ENCODE data around the gene NFIA.

The NFIA gene

GRCh38 chr1:61316493-61316892 is 234.1 kb downstream of the NFIA start:
- no peaks in the 10 kb centered on the region for H3K9me2 ChIP-seq (replicated peaks; ENCODE audit: insufficient read depth, low read length)
- TF ChIP-seq EZH2 (optimal IDR thresholded peaks at IDR 0.05; ENCODE audit: low read depth, low read length) (no peak), EZH2phosphoT487 (IDR thresholded peaks at IDR 0.05; ENCODE audit: low read length) (no peak)
- TF ChIP-seq, protein P1, sequence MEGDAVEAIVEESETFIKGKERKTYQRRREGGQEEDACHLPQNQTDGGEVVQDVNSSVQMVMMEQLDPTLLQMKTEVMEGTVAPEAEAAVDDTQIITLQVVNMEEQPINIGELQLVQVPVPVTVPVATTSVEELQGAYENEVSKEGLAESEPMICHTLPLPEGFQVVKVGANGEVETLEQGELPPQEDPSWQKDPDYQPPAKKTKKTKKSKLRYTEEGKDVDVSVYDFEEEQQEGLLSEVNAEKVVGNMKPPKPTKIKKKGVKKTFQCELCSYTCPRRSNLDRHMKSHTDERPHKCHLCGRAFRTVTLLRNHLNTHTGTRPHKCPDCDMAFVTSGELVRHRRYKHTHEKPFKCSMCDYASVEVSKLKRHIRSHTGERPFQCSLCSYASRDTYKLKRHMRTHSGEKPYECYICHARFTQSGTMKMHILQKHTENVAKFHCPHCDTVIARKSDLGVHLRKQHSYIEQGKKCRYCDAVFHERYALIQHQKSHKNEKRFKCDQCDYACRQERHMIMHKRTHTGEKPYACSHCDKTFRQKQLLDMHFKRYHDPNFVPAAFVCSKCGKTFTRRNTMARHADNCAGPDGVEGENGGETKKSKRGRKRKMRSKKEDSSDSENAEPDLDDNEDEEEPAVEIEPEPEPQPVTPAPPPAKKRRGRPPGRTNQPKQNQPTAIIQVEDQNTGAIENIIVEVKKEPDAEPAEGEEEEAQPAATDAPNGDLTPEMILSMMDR (IDR thresholded peaks at IDR 0.05; ENCODE audit: low read length), result no peak
- DNase-seq, result no peak

DNA sequence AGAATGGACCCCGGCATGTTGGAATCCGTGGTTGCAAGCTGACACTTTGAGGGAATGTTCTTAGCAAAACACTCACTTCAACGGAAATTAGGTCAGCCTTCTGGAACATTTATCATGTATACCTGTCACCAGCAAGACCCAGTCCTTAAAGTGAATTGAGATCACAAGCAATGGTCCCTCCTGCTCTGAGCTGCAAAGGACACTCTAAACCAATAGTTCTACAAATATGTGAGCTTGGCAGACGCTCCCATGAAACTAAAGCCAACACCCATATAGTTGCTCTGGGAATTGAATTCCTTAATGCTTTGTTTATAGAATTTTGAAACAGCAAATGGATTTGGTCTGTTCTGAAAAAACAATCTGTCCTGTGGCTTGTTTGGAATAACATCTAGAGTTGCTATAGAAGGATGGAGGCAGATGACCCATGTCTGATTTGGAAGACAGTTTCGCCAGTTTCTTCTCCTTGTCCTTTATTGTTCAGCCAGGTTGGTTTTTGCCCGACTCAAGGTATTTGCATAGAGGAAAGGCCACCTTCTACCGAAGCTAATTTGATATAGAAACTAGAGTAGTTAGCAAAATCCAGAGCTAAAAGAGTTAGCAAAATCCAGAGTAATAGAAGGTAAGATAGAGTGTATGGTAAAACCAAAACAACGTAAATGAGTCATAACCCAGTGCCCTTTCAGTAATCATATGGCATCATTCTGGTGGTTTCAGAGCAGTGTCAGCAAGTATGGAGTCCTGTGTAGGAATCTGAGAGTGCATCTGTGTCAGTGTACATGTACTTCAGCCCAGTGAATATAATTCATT is 236.2 kb downstream of the NFIA start:
- no peaks in the 10 kb centered on the region for H3K9me3 ChIP-seq (replicated peaks; ENCODE audit: insufficient read depth, low read length)
- 0 out of 2 replicates have a peak overlapping the region, but pooled peaks have one; percentile 5 for H2AFZ ChIP-seq (ENCODE audit: low read length)
- H4K20me1 ChIP-seq (ENCODE audit: insufficient read depth, low read length), result no peaks in the 10 kb centered on the region
- peak overlapping the region; percentile 7; the same call in 1 of the 2 replicates for H3K4me3 ChIP-seq (ENCODE audit: low read length)
- peaks cover 17% of the 10 kb centered on the region for H3F3A ChIP-seq (ENCODE audit: insufficient read depth, low read length)
- peak; percentile 92 for DNase-seq
- no peaks in the 10 kb centered on the region for H3K27me3 ChIP-seq (replicated peaks; ENCODE audit: insufficient read depth, low read length)
- no peaks in the 10 kb centered on the region for H3K79me2 ChIP-seq (ENCODE audit: low read length)
- H3K9me2 ChIP-seq (replicated peaks; ENCODE audit: insufficient read depth, low read length), result no peaks in the 10 kb centered on the region
- peak overlapping the region; percentile 66 for H3K4me2 ChIP-seq (ENCODE audit: low read depth, low read length)
- peak overlapping the region; percentile 74; the same call in 1 of the 2 replicates for H3K27ac ChIP-seq (ENCODE audit: low read length)
- peak overlapping the region; percentile 46; the same call in 1 of the 2 replicates for H3K9ac ChIP-seq (ENCODE audit: low read length)
- H3K36me3 ChIP-seq (replicated peaks; ENCODE audit: insufficient read depth, low read length), result no peaks in the 10 kb centered on the region
- TF ChIP-seq EZH2phosphoT487 (IDR thresholded peaks at IDR 0.05; ENCODE audit: low read length) (no peak), EZH2 (optimal IDR thresholded peaks at IDR 0.05; ENCODE audit: low read depth, low read length) (no peak)
- TF ChIP-seq, protein P1 (IDR thresholded peaks at IDR 0.05; ENCODE audit: low read length), result no peak
- peaks cover 28% of the 10 kb centered on the region for H3K4me1 ChIP-seq (ENCODE audit: low read length)

More at GRCh38 chr1:61316493-61316892, 234.1 kb downstream of the NFIA start:
- Histone ChIP-seq H2AFZ (ENCODE audit: low read length) (no peak overlapping the region), H3K79me2 (ENCODE audit: low read length) (no peaks in the 10 kb centered on the region), H3K36me3 (replicated peaks; ENCODE audit: insufficient read depth, low read length) (no peaks in the 10 kb centered on the region), H3K9ac (ENCODE audit: low read length) (no peak overlapping the region), H3F3A (ENCODE audit: insufficient read depth, low read length) (peaks cover 17% of the 10 kb centered on the region), H3K9me3 (replicated peaks; ENCODE audit: insufficient read depth, low read length) (no peaks in the 10 kb centered on the region), H4K20me1 (ENCODE audit: insufficient read depth, low read length) (no peaks in the 10 kb centered on the region), H3K4me2 (ENCODE audit: low read depth, low read length) (no peak overlapping the region), H3K27me3 (replicated peaks; ENCODE audit: insufficient read depth, low read length) (no peaks in the 10 kb centered on the region), H3K4me3 (ENCODE audit: low read length) (no peak overlapping the region), H3K4me1 (ENCODE audit: low read length) (peaks cover 28% of the 10 kb centered on the region), H3K27ac (ENCODE audit: low read length) (no peak overlapping the region)

- Histone ChIP-seq H3K9ac (ENCODE audit: low read length) (no peak overlapping the region), H3K27me3 (replicated peaks; ENCODE audit: insufficient read depth, low read length) (no peaks in the 10 kb centered on the region), H3K4me1 (ENCODE audit: low read length) (peaks cover 28% of the 10 kb centered on the region), H3K4me2 (ENCODE audit: low read depth, low read length) (no peak overlapping the region), H3K9me3 (replicated peaks; ENCODE audit: insufficient read depth, low read length) (no peaks in the 10 kb centered on the region), H3K79me2 (ENCODE audit: low read length) (no peaks in the 10 kb centered on the region), H3K4me3 (ENCODE audit: low read length) (no peak overlapping the region), H2AFZ (ENCODE audit: low read length) (no peak overlapping the region), H3F3A (ENCODE audit: insufficient read depth, low read length) (peaks cover 17% of the 10 kb centered on the region), H3K9me2 (replicated peaks; ENCODE audit: insufficient read depth, low read length) (no peaks in the 10 kb centered on the region), H4K20me1 (ENCODE audit: insufficient read depth, low read length) (no peaks in the 10 kb centered on the region), H3K36me3 (replicated peaks; ENCODE audit: insufficient read depth, low read length) (no peaks in the 10 kb centered on the region), H3K27ac (ENCODE audit: low read length) (no peak overlapping the region)
- DNase-seq, result no peak
- TF ChIP-seq EZH2phosphoT487 (IDR thresholded peaks at IDR 0.05; ENCODE audit: low read length) (no peak), EZH2 (optimal IDR thresholded peaks at IDR 0.05; ENCODE audit: low read depth, low read length) (no peak)
- TF ChIP-seq, protein P1 (IDR thresholded peaks at IDR 0.05; ENCODE audit: low read length), result no peak
These were observed 238.2 kb downstream of the NFIA start for GRCh38 chr1:61320575-61320974.
